Common myeloid progenitor, CD34-positive (primary cell): Measurements from ENCODE around the gene SERINC5.
A peak's percentile ranks its signal among the peaks of the same experiment; 100 is the strongest.

Experiments
- CTCF ChIA-PET: fragments of 350-600 bp; sonication (Branson Sonifier 250); formaldehyde crosslinking; loops from one replicate; lab custom pipeline; 2021; ENCODE audit warnings: antibody characterized with exemption; lab: Charles Lee
- POLR2A ChIA-PET: fragments of 350-600 bp; sonication (Branson Sonifier 250); formaldehyde crosslinking; loops from one replicate; lab custom pipeline; 2021; ENCODE audit warnings: antibody characterized with exemption; lab: Charles Lee
- DNase-seq, 3 donors: peaks; one replicate each; pipeline versions ENCODE4 v3.0.0 to v3.0.0-alpha.2; 2013
- H3K27ac ChIP-seq, 2 experiments: 1 replicate in 1 of 2; 2 replicates in 1 of 2; pipeline ENCODE4 v1.7.0; 2013; ENCODE audit warnings: inconsistent platforms in 2 of 2, low read length in 2 of 2, mild to moderate bottlenecking in 2 of 2, low read depth in 1 of 2, moderate library complexity in 1 of 2; ENCODE audit not compliant: severe bottlenecking in 2 of 2, insufficient read depth in 1 of 2, poor library complexity in 1 of 2
- H3K27me3 ChIP-seq, 5 experiments: replicated peaks in 2 of 5; 1 replicate in 3 of 5; 2 replicates in 2 of 5; pipeline versions ENCODE4 v1.6.1 to v1.7.0; 2013; ENCODE audit warnings: low read length in 4 of 5, mild to moderate bottlenecking in 2 of 5, moderate library complexity in 2 of 5, inconsistent platforms in 1 of 5; ENCODE audit not compliant: insufficient read depth in 5 of 5, control insufficient read depth in 4 of 5
- H3K36me3 ChIP-seq, 4 experiments: 1 replicate in 2 of 4; 2 replicates in 2 of 4; pipeline versions ENCODE4 v1.6.1 to v1.7.0; 2013; ENCODE audit warnings: low read length in 3 of 4, control low read depth in 1 of 4, mild to moderate bottlenecking in 1 of 4; ENCODE audit not compliant: control insufficient read depth in 4 of 4, insufficient read depth in 4 of 4
- H3K4me1 ChIP-seq, 4 experiments: 1 replicate in 3 of 4; 2 replicates in 1 of 4; pipeline versions ENCODE4 v1.6.1 to v1.7.1; 2013; ENCODE audit warnings: low read length in 3 of 4, mild to moderate bottlenecking in 3 of 4, control low read depth in 1 of 4, inconsistent platforms in 1 of 4, moderate library complexity in 1 of 4; ENCODE audit not compliant: control insufficient read depth in 4 of 4, insufficient read depth in 4 of 4; ENCODE audit errors: control extremely low read depth in 1 of 4
- H3K4me3 ChIP-seq, 7 experiments: 1 replicate in 4 of 7; 2 replicates in 3 of 7; pipeline versions ENCODE4 v1.5.1 to v1.7.0; 2013; ENCODE audit warnings: mild to moderate bottlenecking in 7 of 7, low read length in 6 of 7, moderate library complexity in 6 of 7, inconsistent platforms in 2 of 7, low read depth in 2 of 7, control low read depth in 1 of 7; ENCODE audit not compliant: insufficient read depth in 4 of 7, control insufficient read depth in 1 of 7; ENCODE audit errors: extremely low read depth in 1 of 7
- H3K9me3 ChIP-seq, 5 experiments: 1 replicate in 4 of 5; 2 replicates in 1 of 5; pipeline versions ENCODE4 v1.6.1 to v1.7.1; 2013; ENCODE audit warnings: low read length in 4 of 5, mild to moderate bottlenecking in 2 of 5, inconsistent platforms in 1 of 5, low read depth in 1 of 5, moderate library complexity in 1 of 5; ENCODE audit not compliant: control insufficient read depth in 4 of 5, insufficient read depth in 2 of 5; ENCODE audit errors: control extremely low read depth in 1 of 5
- WGBS: methylation state at CpG from one replicate; pipeline ENCODE4 v1.1.5; 2013; ENCODE audit not compliant: insufficient coverage; 5-methylcytosine and 5-hydroxymethylcytosine counted together

SERINC5 gene

GRCh38 chr5:80195837-80196400, 59.9 kb downstream of the SERINC5 start:
- ChIA-PET POLR2A (interaction anchor here (0.8 kb wide), 1 partner anchor 48 kb away, joined by 5 read pairs; no protein-coding TSS in a partner anchor), CTCF (interaction anchor here (0.9 to 3.2 kb wide), 3 partner anchors 10 to 105 kb away, joined by 3 to 14 read pairs (median 4); no protein-coding TSS in a partner anchor)
- Histone ChIP-seq H3K27me3 (no peaks in the 10 kb centered on the region), H3K9me3 (no peaks in the 10 kb centered on the region), H3K36me3 (peaks cover 0 to 13% (median under 1%) of the 10 kb centered on the region in 4 experiments), H3K27ac (no peak overlapping the region), H3K4me1 (peaks cover 21 to 38% (median 29%) of the 10 kb centered on the region in 4 experiments), H3K4me3 (no peak overlapping the region)
- 91% methylated on average over 3 of the region's 6 CpGs for WGBS
- no peak for DNase-seq

- peak in 1 of 3 donors; percentile 29 for DNase-seq
- H3K36me3 ChIP-seq: peaks cover 0 to 13% (median 0%) of the 10 kb centered on the region in 4 experiments
- peaks cover 26 to 46% (median 33%) of the 10 kb centered on the region in 4 experiments for H3K4me1 ChIP-seq
- 54% methylated on average over 2 of the region's 4 CpGs for WGBS
- H3K27ac ChIP-seq: no peak overlapping the region
- ChIA-PET CTCF (interaction anchor here (3.2 kb wide), 1 partner anchor 11 kb away, joined by 14 read pairs; no protein-coding TSS in a partner anchor), POLR2A (no interaction called here)
- H3K27me3 ChIP-seq: no peaks in the 10 kb centered on the region
- H3K9me3 ChIP-seq: no peaks in the 10 kb centered on the region
- peak overlapping the region in 2 of 7 experiments; percentile 0 to 6 for H3K4me3 ChIP-seq
These were observed 61.4 kb downstream of the SERINC5 start for GRCh38 chr5:80194468-80194867.

GRCh38 chr5:80193401-80193800, 62.4 kb downstream of the SERINC5 start:
- H3K4me3 ChIP-seq: no peak overlapping the region
- DNase-seq: no peak
- 97% methylated on average over 7 of the region's 7 CpGs for WGBS

GRCh38 chr5:80192507-80193241, 63.2 kb downstream of the SERINC5 start:
- 95% methylated on average over 8 of the region's 11 CpGs for WGBS
- no peaks in the 10 kb centered on the region for H3K9me3 ChIP-seq
- CTCF ChIA-PET: interaction anchor here (0.9 to 1.3 kb wide), 5 partner anchors 9 to 15 kb away, joined by 3 to 5 read pairs (median 3); no protein-coding TSS in a partner anchor
- H3K4me1 ChIP-seq: peaks cover 26 to 58% (median 33%) of the 10 kb centered on the region in 4 experiments
- H3K27me3 ChIP-seq: no peaks in the 10 kb centered on the region
- no peak for DNase-seq
- POLR2A ChIA-PET: interaction anchor here (0.6 kb wide), 1 partner anchor 80 kb away, joined by 6 read pairs; no protein-coding TSS in a partner anchor
- peak overlapping the region in 1 of 7 experiments; percentile 15 for H3K4me3 ChIP-seq
- peaks cover 0 to 8% (median 0%) of the 10 kb centered on the region in 4 experiments for H3K36me3 ChIP-seq
- peak overlapping the region in 1 of 2 experiments; percentile 54 for H3K27ac ChIP-seq

More at GRCh38 chr5:80193401-80193800, 62.4 kb downstream of the SERINC5 start:
- POLR2A ChIA-PET: interaction anchor here (0.6 kb wide), 1 partner anchor 79 kb away, joined by 6 read pairs; no protein-coding TSS in a partner anchor
- H3K4me1 ChIP-seq: peaks cover 26 to 55% (median 33%) of the 10 kb centered on the region in 4 experiments
- CTCF ChIA-PET: interaction anchor here (0.9 to 1.3 kb wide), 3 partner anchors 9 to 12 kb away, joined by 3 to 5 read pairs (median 3); no protein-coding TSS in a partner anchor
- H3K27me3 ChIP-seq: no peaks in the 10 kb centered on the region
- no peak overlapping the region for H3K27ac ChIP-seq
- peaks cover 0 to 8% (median 0%) of the 10 kb centered on the region in 4 experiments for H3K36me3 ChIP-seq
- H3K9me3 ChIP-seq: no peaks in the 10 kb centered on the region

GRCh38 chr5:80191991-80192398, 63.9 kb downstream of the SERINC5 start:
- peaks cover 29 to 65% (median 39%) of the 10 kb centered on the region in 4 experiments for H3K4me1 ChIP-seq
- DNase-seq: peak in 2 of 3 donors; percentile 42 to 63
- peaks cover 0 to 8% (median 0%) of the 10 kb centered on the region in 4 experiments for H3K36me3 ChIP-seq
- ChIA-PET POLR2A (no interaction called here), CTCF (interaction anchor here (1.1 kb wide), 2 partner anchors 9 to 14 kb away, joined by 3 read pairs; no protein-coding TSS in a partner anchor)
- H3K27me3 ChIP-seq: no peaks in the 10 kb centered on the region
- WGBS: 80% methylated on average over 4 of the region's 4 CpGs
- H3K4me3 ChIP-seq: peak overlapping the region in 1 of 7 experiments; percentile 6
- no peaks in the 10 kb centered on the region for H3K9me3 ChIP-seq
- H3K27ac ChIP-seq: peak overlapping the region in 1 of 2 experiments; percentile 54

GRCh38 chr5:80191397-80191796, 64.5 kb downstream of the SERINC5 start:
- ChIA-PET POLR2A (no interaction called here), CTCF (interaction anchor here (1.1 kb wide), 1 partner anchor 13 kb away, joined by 3 read pairs; no protein-coding TSS in a partner anchor)
- DNase-seq: no peak
- Histone ChIP-seq H3K4me3 (no peak overlapping the region), H3K27ac (peak overlapping the region in 1 of 2 experiments; percentile 54), H3K4me1 (peaks cover 31 to 71% (median 42%) of the 10 kb centered on the region in 4 experiments), H3K9me3 (no peaks in the 10 kb centered on the region), H3K36me3 (peaks cover 0 to 7% (median 0%) of the 10 kb centered on the region in 4 experiments), H3K27me3 (no peaks in the 10 kb centered on the region)
- no CpG with 5 or more reads among the region's 4 CpGs for WGBS
